Right renal cortex interstitium (tissue), 3 donors: ENCODE data around the gene TRIM25. TPM values are rescaled to one million over a fixed set of nuclear protein-coding genes. Genes with fewer than 3 reads are reported as not detected.

Experiments used
- DNase-seq, 3 donors: peaks; one replicate each; pipeline ENCODE4 v3.0.0-alpha.2; 2013; ENCODE audit warnings: low read depth in 3 of 3, low spot score in 2 of 3
- polyA plus RNA-seq, 3 donors: library from polyadenylated mRNA; unstranded; fragments of 120-200 nt; gene quantifications; one replicate each; pipeline ENCODE4 v1.2.1, GENCODE V29; 2013; ENCODE audit not compliant: insufficient read length in 3 of 3

Gene TRIM25
- polyA plus RNA-seq, 3 donors: 30.5 to 34.1 (median 32.0) TPM

- no peak for DNase-seq
Observed at GRCh38 chr17:56929362-56929969, 15.6 kb upstream of the TRIM25 start.

- DNase-seq: no peak
Observed at GRCh38 chr17:56928586-56928985, 14.7 kb upstream of the TRIM25 start.

DNA sequence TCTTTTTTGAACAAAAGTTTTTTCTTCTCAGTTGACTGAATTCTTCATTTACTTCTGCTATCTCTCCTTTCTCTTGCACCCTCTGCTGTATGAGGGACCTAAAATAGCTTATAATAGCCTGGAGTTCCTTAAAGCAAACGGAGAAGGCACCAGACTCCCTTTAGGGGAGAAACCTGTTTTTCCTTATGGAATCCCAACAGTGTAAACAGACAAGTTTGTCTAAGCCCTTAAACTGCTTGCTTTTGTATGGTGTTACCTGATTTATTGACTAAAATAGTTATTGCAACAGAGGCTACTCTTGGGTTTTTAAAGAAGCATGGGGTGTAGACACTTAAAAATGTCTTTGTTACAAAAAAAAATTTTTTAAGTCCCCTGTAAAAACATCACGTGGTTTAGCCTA lies 12.9 kb upstream of the TRIM25 start:
- no peak for DNase-seq

GRCh38 chr17:56926270-56926669 lies 12.4 kb upstream of the TRIM25 start:
- DNase-seq: no peak

DNA sequence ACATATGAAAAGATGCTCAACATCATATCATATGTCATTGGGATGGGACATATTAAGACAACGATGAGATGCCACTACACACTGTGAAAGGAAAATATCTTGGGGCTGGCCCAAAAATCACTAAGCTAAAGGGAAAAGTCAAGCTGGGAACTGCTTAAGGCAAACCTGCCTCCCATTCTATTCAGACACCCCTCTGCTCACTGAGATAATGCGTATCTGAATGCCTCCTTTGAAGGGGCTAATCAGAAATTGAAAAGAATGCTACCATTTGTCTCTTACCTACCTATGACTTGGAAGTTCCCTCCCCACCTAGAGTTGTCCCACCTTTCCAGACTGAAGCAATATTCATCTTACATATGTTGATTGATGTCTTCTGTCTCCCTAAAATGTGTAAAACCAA lies 11.2 kb upstream of the TRIM25 start:
- DNase-seq: no peak

DNA sequence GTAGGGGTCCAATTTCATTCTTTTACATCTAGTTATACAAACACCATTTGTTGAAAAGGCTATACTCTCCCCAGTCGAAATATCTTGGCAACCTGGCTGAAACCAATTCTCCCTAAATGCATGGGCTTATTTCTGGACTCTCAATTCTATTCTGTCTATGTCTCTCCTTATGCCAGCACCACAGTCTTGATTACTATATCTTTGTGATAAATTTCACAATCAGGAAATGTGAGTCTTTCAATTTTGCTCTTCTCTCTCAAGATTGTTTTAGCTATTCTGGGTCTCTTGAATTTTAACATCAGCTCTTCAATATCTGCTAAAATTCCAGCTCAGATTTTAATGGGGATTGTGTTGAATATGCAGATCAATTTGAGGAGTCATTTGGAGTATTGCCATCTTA lies 5.9 kb upstream of the TRIM25 start:
- DNase-seq: no peak

- DNase-seq: no peak
Observed at GRCh38 chr17:56918916-56919315, 5.1 kb upstream of the TRIM25 start.

DNA sequence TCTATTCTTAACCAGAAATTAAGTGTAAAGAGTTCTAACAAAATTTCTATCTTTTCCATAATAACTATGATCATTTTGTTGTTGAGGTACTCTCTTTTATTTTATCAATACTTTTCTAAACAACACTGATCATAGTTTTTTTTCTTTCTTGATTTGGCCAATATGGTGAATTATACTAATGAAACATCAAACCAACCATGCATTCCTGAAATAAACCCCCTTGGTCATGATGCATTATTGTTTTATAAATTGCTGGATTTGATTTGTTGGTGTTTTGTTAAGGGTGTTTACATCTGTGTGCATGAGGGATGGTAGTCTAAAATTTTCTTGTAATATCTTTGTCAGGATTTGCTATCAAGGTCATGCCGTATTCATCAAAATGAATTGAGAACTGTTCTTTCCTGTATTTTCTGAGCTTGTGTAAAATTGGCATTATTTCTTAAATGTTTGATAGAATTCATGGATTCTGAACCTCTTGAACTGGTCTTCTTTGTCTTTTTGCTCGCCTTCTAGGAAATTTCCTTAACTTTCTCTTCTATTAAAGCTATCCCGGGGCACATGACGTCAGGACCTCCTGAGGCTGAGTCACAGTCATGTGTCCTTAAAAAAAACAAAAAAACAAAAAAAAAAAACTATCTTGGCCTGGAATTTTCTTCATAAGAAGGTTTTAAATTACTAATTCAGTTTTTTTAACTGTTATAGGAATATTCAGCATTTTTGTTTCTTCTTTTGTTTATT lies 3.9 kb upstream of the TRIM25 start:
- no peak for DNase-seq

DNA sequence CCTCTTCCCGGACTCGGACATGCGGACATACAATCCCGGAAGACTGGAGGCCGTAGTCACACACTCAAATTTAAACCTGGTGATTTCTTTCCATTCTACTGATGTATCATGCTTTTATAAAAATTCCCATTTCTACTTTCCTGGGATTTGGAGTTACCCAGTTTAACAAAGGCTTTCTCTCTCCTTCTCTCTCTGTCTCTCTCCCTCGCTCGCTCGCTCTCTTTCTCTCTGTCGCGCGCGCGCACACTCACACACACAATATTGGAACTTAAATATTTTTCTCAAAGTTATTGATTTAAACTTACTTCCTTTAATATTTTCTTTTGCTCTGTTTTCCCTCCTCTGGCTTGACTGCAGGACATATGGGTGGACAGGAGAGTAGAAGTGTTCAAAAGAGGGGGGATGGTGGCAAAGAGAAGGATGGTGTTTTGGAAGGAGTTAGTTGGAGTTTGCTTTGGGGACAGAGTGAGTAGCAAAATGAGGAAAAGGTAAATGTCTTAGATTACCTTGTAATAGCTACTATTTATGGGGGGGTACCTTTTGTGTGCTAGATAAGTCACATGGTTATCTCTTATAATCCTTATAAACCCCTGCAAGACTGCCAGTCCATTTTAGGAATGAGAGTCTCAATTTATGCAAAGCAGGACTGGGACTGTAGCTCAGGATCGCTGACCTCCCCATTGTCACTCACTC lies 878 bp upstream of the TRIM25 start:
- DNase-seq: no peak

GRCh38 chr17:56913353-56913866 lies 439 bp downstream of the TRIM25 start:
- no peak for DNase-seq

DNA sequence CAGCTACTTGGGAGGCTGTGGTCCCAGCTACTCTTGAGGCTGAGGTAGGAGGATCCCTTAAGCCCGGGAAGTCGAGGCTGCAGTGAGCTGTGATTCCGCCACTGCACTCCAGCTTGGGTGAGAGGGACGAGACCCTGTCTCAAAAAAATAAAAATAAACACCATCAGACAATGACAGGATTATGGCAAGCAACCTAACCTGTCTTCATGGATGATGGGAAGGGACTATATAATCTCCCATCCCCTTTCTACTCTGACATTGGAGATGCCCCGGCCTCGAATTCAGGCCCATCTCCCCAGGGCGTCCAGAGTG lies 893 bp downstream of the TRIM25 start:
- DNase-seq: no peak

GRCh38 chr17:56912105-56912999 lies 1.5 kb downstream of the TRIM25 start:
- no peak for DNase-seq

GRCh38 chr17:56910509-56911235 lies 3.2 kb downstream of the TRIM25 start:
- DNase-seq: no peak

DNA sequence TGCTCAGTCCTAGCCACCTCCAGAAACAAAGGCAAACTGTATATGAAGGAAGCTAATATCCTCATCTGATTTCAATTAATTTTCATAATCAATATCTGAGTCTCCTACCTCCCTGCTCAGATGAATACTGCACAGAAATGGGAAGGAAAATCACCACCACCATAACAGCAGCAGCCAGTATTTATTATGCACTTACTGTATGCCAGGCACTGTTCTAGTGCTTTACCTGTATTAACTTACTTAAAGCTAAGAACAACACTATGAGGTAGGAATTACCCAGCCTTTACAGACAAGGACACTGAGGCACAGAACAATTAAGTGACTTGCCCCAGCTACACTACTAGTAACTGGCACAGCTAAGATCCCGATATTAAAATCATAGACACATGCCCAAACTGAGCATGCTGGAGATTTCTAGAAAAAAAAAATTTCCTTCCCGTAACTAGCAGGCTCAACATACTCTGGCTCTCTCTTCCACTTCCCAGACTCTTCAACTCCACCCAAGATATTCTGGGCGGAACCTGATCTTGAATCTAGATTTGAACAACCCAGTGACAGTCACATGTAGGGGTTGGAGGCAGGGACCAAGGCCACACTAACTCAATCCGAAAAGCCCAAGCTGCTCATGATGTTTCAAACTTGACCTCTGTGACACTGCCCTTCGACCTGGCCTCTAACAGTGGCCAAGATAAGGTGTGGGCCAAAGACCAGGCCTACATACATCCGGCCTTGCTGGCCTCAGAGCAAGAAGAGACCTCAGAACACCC lies 3.9 kb downstream of the TRIM25 start:
- DNase-seq: no peak

GRCh38 chr17:56908001-56908542 lies 5.8 kb downstream of the TRIM25 start:
- DNase-seq: no peak

DNA sequence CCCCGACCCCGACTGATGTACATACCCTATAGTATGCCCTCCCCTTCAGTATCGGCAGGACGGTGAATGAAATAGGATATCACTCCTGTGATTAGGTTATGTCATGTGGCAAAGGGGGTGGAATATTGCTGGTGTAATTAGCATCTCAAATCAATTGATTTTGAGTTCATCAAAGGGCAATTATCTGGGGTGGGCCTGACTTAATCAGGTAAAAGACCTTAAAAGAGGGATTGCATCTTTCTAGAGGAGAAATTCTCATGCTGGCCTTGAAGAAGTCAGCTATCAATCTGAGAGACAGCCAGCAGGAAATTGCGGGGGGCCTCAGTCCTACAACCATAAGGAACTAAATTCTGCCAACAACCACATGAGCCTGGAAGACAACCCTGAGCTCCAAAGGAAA lies 10.3 kb downstream of the TRIM25 start:
- DNase-seq: no peak

DNA sequence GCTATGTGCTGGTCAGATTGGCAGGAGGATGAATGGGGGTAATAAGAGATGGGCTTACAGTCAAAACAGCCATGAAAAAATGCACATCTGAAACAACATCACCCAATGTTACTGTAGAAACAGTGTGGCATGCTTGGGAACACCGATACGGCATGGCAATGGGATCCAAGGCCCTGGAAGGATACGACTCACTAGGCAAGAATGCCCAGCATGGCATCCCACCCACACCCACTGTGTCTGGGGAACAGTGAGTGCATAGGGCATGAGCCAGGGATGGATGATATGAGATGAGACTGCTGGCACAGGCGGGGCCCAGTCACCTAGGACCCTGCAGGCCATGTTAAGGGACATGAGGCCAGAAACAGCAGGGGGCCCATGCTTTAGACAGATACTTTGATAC lies 11.5 kb downstream of the TRIM25 start:
- DNase-seq: no peak

DNA sequence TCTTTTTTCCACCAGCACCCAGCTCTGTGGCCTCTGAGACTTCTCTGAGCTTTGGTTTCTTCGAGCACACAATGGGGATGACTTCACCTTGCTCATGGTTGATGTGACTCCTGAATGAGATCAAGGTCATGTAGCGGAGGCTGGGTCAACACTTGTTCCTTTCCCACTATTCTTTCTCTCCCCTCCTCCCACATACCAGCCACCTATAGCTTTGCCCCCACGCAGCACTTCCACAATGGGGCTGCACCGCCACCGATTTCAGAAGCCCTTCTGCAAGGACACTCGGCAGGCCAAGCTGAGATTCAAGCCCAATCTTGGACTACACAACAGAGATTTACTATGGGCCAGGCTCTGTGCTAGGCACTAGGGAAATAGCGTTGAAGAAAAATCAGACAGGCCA lies 14.4 kb downstream of the TRIM25 start:
- no peak for DNase-seq

DNA sequence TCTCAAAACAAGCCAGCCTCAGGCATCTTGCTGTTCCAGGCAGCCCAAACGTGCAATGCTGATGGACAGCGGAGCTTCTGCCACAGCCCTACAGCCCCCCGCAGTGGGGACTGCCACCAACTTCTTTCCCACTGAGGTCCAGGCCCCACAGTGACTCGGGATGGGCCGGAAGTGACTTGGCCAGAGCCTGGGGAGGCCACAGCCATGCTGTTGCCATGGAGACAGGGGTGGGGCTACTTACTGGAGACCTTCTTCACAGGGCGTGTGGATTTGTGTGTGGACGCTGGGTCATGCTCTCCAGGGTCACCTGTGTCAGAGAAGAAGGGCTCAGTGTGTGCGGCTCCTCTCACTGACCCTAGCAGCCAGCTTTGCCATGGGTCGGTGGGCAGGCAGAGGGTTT lies 15.0 kb downstream of the TRIM25 start:
- no peak for DNase-seq
